Transverse colon (tissue), 3 donors: ENCODE data around the gene THOC2.

Experiments
- EP300 ChIP-seq: sonication (generic); formaldehyde crosslinking; IDR thresholded peaks from one replicate; pipeline ENCODE4 v1.6.1; 2017; ENCODE audit warnings: antibody characterized with exemption, low read depth
- POLR2A ChIP-seq: fragments of 450-650 bp; IDR thresholded peaks from one replicate; pipeline ENCODE4 v1.6.1; 2016; ENCODE audit warnings: antibody characterized with exemption, mild to moderate bottlenecking, moderate library complexity
- TF ChIP-seq, protein P1 (sequence below), 5 experiments: fragments of 200-600 bp in 3 of 5; fragments of 450-650 bp in 2 of 5; sonication (generic) in 3 of 5; IDR thresholded peaks; 1 replicate in 2 of 5; 2 replicates in 3 of 5; pipeline ENCODE4 v1.5.1; 2016 to 2017; ENCODE audit warnings: antibody characterized with exemption in 5 of 5, inconsistent platforms in 3 of 5, mild to moderate bottlenecking in 2 of 5, moderate library complexity in 1 of 5

DNA sequence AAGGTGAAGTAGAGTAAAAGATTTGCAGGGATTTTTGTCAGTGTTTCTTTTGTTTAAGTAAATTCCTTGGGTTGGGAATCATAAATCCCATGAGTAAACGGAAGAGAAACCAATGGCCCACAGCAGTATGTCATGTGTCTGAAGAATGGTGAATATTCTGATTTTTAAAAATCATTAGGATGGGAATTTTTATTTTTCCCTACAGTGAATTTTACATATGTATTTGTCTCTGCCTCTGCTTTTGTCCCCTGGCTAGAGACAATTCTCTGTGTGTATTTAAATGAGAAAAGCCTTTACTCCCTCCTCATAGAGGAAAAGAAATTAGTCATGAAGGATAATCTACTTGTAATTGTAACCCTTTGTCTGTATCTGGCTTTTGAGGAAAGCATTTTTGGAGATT lies 152.1 kb downstream of the THOC2 start:
- TF ChIP-seq POLR2A (no peak), EP300 (no peak)
- TF ChIP-seq, protein P1, sequence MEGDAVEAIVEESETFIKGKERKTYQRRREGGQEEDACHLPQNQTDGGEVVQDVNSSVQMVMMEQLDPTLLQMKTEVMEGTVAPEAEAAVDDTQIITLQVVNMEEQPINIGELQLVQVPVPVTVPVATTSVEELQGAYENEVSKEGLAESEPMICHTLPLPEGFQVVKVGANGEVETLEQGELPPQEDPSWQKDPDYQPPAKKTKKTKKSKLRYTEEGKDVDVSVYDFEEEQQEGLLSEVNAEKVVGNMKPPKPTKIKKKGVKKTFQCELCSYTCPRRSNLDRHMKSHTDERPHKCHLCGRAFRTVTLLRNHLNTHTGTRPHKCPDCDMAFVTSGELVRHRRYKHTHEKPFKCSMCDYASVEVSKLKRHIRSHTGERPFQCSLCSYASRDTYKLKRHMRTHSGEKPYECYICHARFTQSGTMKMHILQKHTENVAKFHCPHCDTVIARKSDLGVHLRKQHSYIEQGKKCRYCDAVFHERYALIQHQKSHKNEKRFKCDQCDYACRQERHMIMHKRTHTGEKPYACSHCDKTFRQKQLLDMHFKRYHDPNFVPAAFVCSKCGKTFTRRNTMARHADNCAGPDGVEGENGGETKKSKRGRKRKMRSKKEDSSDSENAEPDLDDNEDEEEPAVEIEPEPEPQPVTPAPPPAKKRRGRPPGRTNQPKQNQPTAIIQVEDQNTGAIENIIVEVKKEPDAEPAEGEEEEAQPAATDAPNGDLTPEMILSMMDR (IDR thresholded peaks at IDR 0.05): no peak
